ENCODE data around the gene PHC1.

Gene PHC1

DNA sequence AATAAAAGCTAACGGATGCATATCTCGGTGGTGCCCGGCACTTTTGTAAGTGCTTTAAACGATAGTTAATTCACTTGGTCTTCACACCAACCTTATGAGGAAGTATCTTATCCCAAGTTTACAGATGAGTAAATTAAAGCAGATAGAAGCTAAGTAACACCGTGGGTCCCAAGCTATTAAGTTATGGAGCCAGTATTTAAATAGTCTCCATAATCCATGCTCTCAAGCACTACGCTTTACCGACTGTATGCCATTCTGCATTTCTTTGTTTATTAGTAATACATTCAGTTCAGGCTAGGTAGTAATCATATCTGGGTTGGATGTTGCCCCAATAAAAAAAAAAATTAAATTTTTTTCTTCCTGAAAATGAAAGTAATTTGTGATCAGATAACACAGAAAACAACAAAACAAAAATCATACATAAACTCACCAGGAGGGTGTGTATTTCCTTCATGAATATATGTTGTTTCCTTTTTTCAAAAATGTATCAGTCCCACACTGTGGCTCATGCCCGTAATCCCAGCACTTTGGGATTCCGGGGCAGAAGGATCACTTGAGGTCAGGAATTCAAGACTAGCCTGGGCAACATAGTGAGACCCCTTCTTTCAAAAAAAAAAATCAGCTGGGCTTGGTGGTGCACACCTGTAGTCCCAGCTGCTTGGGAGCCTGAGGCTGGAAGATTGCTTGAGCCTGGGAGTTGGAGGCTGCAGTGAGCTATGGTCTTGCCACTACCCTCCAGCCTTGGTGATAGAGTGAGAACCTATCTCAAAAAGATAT is 36.6 kb downstream of the PHC1 start:
- DNase-seq = peak; percentile 23

DNA sequence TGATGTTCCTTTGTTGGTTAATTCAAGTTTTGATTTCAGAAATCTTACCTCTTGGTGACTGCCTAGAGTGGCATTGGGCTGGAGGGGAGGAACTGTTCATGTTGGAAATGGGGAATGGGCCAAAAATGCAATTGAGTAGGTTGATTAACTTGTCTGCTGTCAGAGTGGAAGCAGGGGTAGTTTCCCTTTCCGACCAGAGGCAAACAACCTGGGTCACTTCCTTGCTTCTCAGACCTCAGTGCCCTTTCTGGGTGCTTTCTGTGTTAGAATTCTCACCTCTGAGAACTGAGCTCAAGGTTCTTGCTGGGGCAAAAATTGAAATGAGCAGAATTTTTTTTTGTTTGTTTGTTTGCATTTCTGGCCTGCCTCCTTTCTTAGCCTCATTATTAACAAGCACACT is 37.4 kb downstream of the PHC1 start:
- DNase-seq = no peak

DNA sequence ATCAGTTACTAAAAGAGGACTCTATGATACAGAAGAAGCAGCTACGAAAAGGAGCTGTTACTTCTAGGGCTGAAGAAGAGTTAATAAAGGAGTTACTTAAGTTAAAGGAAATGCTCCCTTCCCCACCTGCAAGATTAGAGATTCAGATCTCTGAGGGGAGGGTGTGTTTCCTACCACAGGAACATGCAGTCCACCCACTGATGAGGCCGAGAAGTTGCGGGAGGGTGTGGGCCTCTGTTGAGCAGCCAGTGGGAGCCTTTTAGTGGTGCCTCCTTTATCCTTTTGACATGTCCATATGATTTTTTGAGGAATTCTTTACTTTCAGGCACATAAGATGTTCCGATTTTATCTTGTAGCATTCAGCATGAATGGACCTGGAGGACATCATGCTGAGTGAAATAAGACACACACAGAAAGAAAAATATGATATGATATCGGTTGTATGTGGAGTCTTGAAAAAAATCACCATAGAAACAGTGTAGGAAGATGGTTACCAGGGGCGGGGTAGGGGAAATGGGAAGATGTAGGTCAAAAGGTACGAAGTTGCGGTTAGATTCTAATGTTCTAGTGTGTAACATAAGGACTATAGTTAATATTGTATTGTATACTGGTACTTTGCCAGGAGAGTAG is 39.6 kb downstream of the PHC1 start:
- no peak for DNase-seq

DNA sequence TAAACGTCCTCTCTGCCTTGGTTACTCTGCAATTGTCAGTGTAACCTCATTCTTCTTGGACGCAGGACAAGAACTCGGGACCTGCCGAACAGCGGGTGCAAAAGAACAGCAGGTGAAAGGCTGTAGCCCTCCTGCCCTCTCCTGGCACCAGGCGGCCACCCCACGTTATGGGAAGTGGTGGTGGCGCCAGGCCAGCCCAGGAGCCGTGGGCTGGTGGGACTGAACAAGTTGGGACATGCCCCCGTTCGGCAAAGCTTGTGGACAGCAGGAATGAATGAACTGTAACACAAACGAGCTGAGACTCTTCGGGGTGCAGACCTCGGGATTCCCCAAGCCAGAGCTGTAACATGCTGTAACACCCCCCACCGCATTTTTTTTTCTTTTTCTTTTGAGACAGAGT is 41.8 kb downstream of the PHC1 start:
- DNase-seq = no peak

DNA sequence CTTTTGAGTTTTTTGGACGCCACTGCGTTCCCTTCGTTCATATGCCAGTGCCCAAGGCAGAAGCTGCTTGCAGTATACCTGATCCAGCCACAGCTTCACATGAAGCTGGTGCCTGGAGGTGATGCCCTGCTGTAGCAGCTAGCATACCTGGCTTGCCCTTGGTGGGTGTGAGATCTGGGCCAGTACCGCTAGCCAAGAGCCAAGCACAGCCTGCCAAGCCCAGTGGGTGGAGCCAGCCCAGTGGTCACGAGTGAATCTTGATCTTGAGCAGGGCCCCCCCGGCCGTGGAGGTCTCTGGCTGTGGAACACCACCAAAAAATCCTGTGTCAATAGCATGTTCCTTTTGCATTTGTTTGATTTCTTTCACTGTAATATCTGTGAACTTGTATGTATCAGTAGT is 42.5 kb downstream of the PHC1 start:
- DNase-seq = no peak

DNA sequence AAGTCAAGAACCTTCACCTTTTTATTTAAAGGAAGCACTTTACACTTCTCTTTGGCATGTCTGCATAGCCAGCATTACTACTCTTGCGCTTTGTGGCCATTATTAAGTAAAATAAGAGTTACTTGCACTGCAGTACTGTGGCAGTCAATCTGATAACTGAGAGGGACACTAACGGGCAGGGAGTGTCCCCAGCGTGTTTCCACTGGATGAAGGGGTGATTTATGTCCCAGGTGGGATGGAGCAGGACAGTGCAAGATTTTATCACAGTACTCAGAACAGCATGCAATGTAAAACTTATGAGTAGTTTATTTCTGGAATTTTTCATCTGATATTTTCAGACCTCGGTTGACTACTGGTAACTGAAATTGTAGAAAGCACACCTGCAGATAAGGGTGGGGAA is 43.3 kb downstream of the PHC1 start:
- DNase-seq = no peak

DNA sequence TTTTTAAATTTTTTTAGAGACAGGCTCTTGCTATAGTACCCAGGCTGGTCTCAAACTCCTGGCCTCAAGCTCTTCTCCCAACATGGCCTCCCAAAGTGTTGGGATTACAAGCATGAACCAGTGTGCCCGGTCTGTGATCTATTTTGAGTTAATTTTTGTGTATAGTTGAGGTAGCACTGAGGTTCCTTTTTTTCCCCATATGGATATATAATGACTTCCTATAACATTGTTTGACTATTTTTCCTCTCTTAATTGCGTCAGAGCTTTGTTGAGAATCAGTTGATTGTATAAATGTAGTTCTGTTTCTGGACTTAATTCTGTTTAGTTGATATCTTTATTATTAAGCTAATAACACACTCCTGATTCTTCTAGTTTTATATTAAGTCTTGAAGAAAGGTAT is 43.8 kb downstream of the PHC1 start:
- DNase-seq = peak; percentile 20

DNA sequence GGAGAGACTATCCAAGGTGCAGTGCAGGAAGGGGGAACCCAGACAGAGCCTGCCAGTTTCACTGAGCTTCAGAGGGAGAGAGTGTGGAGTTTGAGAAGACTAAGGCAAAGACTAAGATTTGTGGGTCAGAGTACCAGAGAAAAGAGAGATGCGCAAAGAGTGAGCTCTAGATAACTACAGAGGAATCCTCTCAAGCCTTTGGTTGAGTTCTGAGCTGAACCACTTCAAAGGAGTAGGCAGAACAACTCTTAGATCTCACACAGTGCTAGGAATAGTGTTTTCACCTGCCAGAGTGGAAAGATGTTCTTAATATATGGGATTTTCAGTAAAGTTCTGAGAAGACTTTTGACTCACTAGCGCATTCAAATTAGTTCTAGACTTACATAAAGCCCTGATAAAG is 45.9 kb downstream of the PHC1 start:
- DNase-seq = no peak

DNA sequence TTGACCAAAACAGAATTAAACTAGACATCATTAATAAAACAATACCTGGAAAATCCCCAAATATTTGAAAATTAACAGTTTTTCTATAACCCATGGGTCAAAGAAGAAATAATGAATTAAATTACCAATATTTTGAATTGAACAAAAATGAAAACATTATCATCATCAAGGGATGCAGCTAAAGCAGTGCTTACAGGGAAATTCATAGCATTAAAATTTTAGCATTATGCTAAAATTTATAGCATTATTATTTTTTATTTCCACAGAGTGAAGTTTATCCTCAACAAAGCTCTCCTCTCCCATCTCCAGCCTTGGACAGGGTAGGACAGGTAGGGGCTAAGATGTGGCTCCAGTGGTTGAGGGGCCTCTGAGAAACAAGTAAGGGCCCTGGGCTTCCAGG is 54.5 kb downstream of the PHC1 start:
- no peak for DNase-seq

DNA sequence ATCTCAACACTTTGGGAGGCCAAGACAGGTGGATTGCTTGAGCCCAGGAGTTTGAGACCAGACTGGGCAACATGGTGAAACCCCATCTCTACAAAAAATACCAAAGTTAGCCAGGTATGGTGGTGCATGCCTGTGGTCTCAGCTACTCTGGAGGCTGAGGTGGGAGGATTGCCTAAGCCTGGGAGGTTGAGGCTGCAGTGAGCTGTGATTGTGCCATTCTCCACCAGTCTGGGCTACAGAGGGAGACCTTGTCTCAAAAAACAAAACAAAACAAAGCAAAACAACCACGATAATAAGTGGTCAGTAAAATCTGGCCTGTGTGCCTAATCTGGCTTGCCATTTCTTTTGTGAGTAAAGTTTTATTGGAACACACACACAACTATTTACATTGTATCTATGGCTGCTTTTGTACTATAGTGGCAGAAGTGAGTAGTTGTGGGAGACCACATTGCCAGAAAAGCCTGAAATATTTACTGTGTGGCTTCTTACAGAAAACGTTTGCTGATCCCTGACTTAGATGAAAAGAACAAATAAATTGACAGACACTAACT is 55.6 kb downstream of the PHC1 start:
- DNase-seq = no peak

DNA sequence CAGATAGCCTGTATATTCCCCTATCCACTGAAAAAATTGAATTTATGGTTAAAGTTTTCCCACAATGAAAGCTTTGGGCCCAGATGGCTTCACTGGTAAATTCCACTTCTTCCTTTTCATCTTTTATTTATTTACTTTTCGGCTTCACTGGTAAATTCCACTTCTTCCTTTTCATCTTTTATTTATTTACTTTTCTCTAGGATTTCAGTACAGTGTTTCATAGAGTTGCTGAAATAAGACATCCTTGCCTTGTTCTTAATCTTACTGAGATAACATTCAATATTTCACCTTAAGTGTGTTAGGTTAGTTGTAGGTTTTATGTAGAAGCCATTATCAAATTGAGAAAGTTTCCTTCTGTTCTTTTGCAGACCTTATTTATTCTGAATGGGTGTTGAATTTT is 56.1 kb downstream of the PHC1 start:
- no peak for DNase-seq

DNA sequence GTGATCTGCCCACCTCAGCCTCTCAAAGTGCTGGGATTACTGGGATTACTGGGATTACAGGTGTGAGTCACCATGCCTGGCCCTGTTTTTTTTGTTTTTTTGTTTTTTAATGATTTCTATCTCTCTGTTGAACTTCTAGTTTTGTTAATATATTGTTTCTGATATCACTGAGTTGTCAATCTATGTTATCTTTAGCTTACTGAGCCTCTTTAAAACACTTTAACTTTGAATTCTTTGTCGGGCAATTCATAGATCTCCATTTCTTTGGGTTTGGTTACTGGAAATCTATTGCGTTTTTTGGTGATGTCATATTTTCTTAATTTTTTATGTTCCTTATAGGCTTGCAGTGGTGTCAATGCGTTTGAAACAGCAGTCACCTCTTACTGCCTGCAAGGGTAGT is 65.8 kb downstream of the PHC1 start:
- no peak for DNase-seq

DNA sequence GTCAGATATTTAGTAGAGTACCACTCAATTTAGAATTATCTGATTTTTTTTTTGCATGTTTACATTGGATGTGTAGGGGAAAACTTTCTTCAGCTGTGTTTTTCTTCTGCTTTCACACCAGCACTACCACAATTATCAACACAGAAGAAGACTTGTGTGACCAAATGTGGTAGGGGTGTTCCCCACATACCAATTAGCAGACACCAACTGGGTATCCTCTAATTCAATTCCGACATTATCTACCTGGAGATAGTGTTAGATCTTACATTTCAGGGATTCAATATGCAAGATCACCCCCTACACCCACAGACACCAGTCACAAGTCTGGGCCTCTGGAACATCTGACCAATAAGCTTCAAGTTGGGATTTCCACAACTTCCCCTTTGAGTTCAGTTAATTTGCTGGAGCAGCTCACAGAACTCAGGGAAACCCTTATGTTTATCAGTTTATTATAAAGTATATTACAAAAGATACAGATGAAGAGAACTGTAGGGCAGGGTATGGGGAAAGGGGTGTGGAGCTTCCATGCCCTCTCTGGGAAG is 71.0 kb downstream of the PHC1 start:
- peak; percentile 49 for DNase-seq

DNA sequence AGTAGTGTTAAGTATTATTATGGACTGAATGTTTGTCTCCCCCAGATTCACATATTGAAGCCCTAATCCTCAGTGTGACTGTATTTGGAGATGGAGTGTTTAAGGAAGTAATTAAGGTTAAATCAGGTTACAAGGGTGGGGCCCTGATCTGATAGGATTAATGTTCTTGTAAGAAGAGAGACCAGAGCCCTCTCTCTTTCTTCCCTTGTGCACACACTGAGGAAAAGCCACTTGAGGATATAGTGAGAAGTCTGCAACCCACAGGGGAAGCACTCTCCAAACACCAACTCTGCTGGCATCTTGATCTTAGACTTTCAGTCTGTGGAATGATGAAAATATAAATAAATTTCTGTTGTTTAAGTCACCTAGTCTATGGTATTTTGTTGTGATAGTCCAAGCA is 72.9 kb downstream of the PHC1 start:
- no peak for DNase-seq

DNA sequence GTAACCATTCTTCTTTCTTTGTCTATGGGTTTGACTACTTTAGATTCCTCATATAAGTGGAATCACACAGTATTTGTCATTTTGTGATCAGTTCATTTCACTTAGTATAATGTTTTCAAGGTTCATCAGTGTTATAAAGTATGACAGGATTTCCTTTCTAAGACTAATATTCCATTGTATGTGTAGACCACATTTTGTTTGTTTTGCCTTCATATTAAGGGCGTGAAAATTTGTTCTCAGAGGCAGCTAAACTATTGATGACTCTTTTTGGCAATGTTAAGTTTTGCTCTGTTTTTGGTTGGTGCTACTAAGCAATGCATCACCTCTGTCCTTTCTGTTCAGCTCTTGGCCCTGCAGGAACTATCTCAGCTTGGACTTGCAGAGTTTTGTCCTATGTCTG is 73.4 kb downstream of the PHC1 start:
- DNase-seq = no peak

DNA sequence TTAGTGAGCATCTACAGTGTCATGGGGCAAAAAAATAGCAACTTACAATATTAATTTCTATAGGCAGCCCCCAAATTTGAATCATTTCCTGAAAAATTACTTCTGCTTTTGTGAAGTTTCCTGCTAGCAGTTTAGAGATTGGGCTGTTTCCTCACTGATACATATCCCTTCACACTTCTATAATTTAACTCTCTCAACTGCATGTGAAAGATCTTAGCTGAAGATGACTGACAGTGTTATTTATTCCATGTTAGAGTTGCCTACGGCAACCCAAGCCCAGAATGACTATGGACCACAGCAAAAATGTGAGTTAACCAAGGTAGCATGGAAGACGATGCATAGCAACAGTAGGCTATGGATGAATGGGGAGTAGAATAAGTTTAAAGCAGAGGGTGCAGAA is 75.1 kb downstream of the PHC1 start, which contains the start of gene KLRG1:
KLRG1 (plus strand) TSS at position 134 of the 400 bp plus-strand sequence; CDS start at position 224, 90 bp downstream.
- DNase-seq = peak; percentile 52

Measured in suppressor macrophage treated with lipopolysaccharide for 4 hours (primary cell).